Astrocyte (in vitro differentiated cells and primary cell): ENCODE measurements around the gene DPP4. TPM values are rescaled to one million over a fixed set of nuclear protein-coding genes. Genes with fewer than 3 reads are reported as not detected.

ENCODE experiments used
- DNase-seq: peaks from one replicate; pipeline ENCODE4 v3.0.0-alpha.2; 2010; ENCODE audit warnings: low read depth
- FAIRE-seq: peaks from 2 replicates; lab custom pipeline; 2011; peaks lifted over from hg19 to GRCh38; lab: Jason Lieb, UNC
- H2AFZ ChIP-seq: 2 replicates; pipeline ENCODE4 v1.6.0; 2012; ENCODE audit warnings: low read depth, low read length, inconsistent platforms
- H3K27ac ChIP-seq: 2 replicates; pipeline ENCODE4 v1.5.1; 2011; ENCODE audit warnings: low read depth, low read length, inconsistent platforms
- H3K27me3 ChIP-seq: 2 replicates; pipeline ENCODE4 v1.6.0; 2011; ENCODE audit warnings: low read length, inconsistent platforms; ENCODE audit not compliant: insufficient read depth
- H3K36me3 ChIP-seq: 2 replicates; pipeline ENCODE4 v1.5.1; 2011; ENCODE audit warnings: low read length, inconsistent platforms; ENCODE audit not compliant: insufficient read depth
- H3K4me1 ChIP-seq: 2 replicates; pipeline ENCODE4 v1.5.1; 2011; ENCODE audit warnings: low read length, inconsistent platforms; ENCODE audit not compliant: insufficient read depth
- H3K4me2 ChIP-seq: 2 replicates; pipeline ENCODE4 v1.6.0; 2012; ENCODE audit warnings: low read length, inconsistent platforms
- H3K4me3 ChIP-seq: 2 replicates; pipeline ENCODE4 v1.5.1; 2011; ENCODE audit warnings: low read depth, mild to moderate bottlenecking, low read length, inconsistent platforms; ENCODE audit not compliant: insufficient read depth
- H3K79me2 ChIP-seq: 2 replicates; pipeline ENCODE4 v1.6.0; 2012; ENCODE audit warnings: mild to moderate bottlenecking, low read length, inconsistent platforms; ENCODE audit not compliant: insufficient read depth
- H3K9ac ChIP-seq: 2 replicates; pipeline ENCODE4 v1.6.0; 2012; ENCODE audit warnings: mild to moderate bottlenecking, low read length, inconsistent platforms
- H3K9me3 ChIP-seq: 2 replicates; pipeline ENCODE4 v1.5.1; 2012; ENCODE audit warnings: low read depth, mild to moderate bottlenecking, low read length, inconsistent platforms; ENCODE audit not compliant: insufficient read depth
- H4K20me1 ChIP-seq: 2 replicates; pipeline ENCODE4 v1.6.0; 2012; ENCODE audit warnings: low read length, inconsistent platforms; ENCODE audit not compliant: insufficient read depth
- H3K27ac Mint-ChIP-seq: one replicate; pipeline ENCODE4 v1.8.0; 2021; ENCODE audit warnings: mild to moderate bottlenecking, mixed read lengths; ENCODE audit not compliant: unreplicated experiment
- H3K27me3 Mint-ChIP-seq: one replicate; pipeline ENCODE4 v1.8.0; 2021; ENCODE audit warnings: low read depth, mixed read lengths; ENCODE audit not compliant: unreplicated experiment
- H3K36me3 Mint-ChIP-seq: one replicate; pipeline ENCODE4 v1.8.0; 2021; ENCODE audit warnings: low read depth, mixed read lengths; ENCODE audit not compliant: unreplicated experiment
- H3K4me1 Mint-ChIP-seq: one replicate; pipeline ENCODE4 v1.8.0; 2021; ENCODE audit warnings: low read depth, mixed read lengths; ENCODE audit not compliant: unreplicated experiment
- H3K4me3 Mint-ChIP-seq: one replicate; pipeline ENCODE4 v1.8.0; 2021; ENCODE audit warnings: mild to moderate bottlenecking, moderate library complexity, mixed read lengths; ENCODE audit not compliant: unreplicated experiment
- H3K9me3 Mint-ChIP-seq: one replicate; pipeline ENCODE4 v1.8.0; 2021; ENCODE audit warnings: mild to moderate bottlenecking, mixed read lengths; ENCODE audit not compliant: unreplicated experiment
- EZH2 ChIP-seq: IDR thresholded peaks from 2 replicates; pipeline ENCODE4 v1.6.1; 2012; ENCODE audit warnings: mild to moderate bottlenecking, low read length, inconsistent platforms; ENCODE audit not compliant: insufficient read depth
- total RNA-seq: library from RNA; stranded (reverse); gene quantifications from 2 replicates; pipeline ENCODE4 v1.2.1, GENCODE V29; 2021
- TF ChIP-seq, protein P1 (sequence below): IDR thresholded peaks from 2 replicates; pipeline ENCODE4 v1.5.1; 2011; ENCODE audit warnings: low read depth, mild to moderate bottlenecking, inconsistent platforms, low read length, moderate library complexity; ENCODE audit not compliant: insufficient read depth

The DPP4 gene
- total RNA-seq, 1 donor from 2014 or later: 5.3 TPM

DNA sequence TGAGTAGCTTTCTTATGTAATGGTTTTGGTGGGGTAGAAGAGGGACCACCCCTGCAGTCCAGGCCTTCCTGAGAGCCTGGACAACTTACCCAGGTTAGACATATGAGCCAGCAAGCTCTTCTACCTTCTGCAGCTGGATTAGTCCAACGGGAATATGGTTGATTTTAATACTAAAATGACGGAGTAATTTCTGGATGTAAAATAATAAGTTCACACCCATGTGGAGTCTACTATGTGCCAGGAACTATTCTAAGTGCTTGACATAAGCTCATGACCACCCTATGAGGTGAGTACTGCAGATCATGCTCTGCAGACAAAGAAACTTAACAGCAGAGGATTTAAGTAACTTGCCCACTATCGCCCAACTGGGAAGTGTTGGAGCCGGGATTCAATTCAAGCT is 45.5 kb downstream of the DPP4 start:
- Histone ChIP-seq H3K4me1 (peaks cover 5% of the 10 kb centered on the region), H4K20me1 (no peaks in the 10 kb centered on the region), H3K27me3 (no peaks in the 10 kb centered on the region), H3K4me3 (no peak overlapping the region), H3K79me2 (no peaks in the 10 kb centered on the region), H3K9me3 (no peaks in the 10 kb centered on the region), H3K27ac (no peak overlapping the region), H3K9ac (no peak overlapping the region), H2AFZ (no peak overlapping the region), H3K36me3 (no peaks in the 10 kb centered on the region), H3K4me2 (no peak overlapping the region)
- peaks cover 3% of the 10 kb centered on the region for H3K27me3 Mint-ChIP-seq
- H3K4me1 Mint-ChIP-seq: peaks cover 15% of the 10 kb centered on the region
- H3K27ac Mint-ChIP-seq: no peak overlapping the region
- H3K9me3 Mint-ChIP-seq: peaks cover 2% of the 10 kb centered on the region
- no peak for TF ChIP-seq EZH2
- TF ChIP-seq, protein P1, sequence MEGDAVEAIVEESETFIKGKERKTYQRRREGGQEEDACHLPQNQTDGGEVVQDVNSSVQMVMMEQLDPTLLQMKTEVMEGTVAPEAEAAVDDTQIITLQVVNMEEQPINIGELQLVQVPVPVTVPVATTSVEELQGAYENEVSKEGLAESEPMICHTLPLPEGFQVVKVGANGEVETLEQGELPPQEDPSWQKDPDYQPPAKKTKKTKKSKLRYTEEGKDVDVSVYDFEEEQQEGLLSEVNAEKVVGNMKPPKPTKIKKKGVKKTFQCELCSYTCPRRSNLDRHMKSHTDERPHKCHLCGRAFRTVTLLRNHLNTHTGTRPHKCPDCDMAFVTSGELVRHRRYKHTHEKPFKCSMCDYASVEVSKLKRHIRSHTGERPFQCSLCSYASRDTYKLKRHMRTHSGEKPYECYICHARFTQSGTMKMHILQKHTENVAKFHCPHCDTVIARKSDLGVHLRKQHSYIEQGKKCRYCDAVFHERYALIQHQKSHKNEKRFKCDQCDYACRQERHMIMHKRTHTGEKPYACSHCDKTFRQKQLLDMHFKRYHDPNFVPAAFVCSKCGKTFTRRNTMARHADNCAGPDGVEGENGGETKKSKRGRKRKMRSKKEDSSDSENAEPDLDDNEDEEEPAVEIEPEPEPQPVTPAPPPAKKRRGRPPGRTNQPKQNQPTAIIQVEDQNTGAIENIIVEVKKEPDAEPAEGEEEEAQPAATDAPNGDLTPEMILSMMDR: no peak
- H3K4me3 Mint-ChIP-seq: no peak overlapping the region
- FAIRE-seq: no peak
- H3K36me3 Mint-ChIP-seq: no peaks in the 10 kb centered on the region
- DNase-seq: no peak

GRCh38 chr2:162025121-162025911 is 48.7 kb downstream of the DPP4 start:
- Histone ChIP-seq H3K4me2 (peak overlapping the region; percentile 1), H3K27me3 (no peaks in the 10 kb centered on the region), H3K4me1 (peaks cover 5% of the 10 kb centered on the region), H3K9ac (no peak overlapping the region), H3K27ac (no peak overlapping the region), H3K79me2 (no peaks in the 10 kb centered on the region), H4K20me1 (no peaks in the 10 kb centered on the region), H3K9me3 (no peaks in the 10 kb centered on the region), H2AFZ (no peak overlapping the region), H3K4me3 (no peak overlapping the region), H3K36me3 (no peaks in the 10 kb centered on the region)
- H3K27me3 Mint-ChIP-seq: no peaks in the 10 kb centered on the region
- TF ChIP-seq EZH2: no peak
- TF ChIP-seq, protein P1: no peak
- no peaks in the 10 kb centered on the region for H3K36me3 Mint-ChIP-seq
- FAIRE-seq: no peak
- no peak overlapping the region for H3K4me3 Mint-ChIP-seq
- peaks cover 17% of the 10 kb centered on the region for H3K4me1 Mint-ChIP-seq
- H3K27ac Mint-ChIP-seq: no peak overlapping the region
- DNase-seq: peak; percentile 66
- peaks cover 2% of the 10 kb centered on the region for H3K9me3 Mint-ChIP-seq

GRCh38 chr2:162022290-162022945 is 51.6 kb downstream of the DPP4 start:
- Histone ChIP-seq H3K27me3 (no peaks in the 10 kb centered on the region), H3K36me3 (no peaks in the 10 kb centered on the region), H2AFZ (no peak overlapping the region), H3K4me1 (peaks cover 3% of the 10 kb centered on the region), H3K9ac (no peak overlapping the region), H4K20me1 (no peaks in the 10 kb centered on the region), H3K4me3 (no peak overlapping the region), H3K27ac (no peak overlapping the region), H3K9me3 (no peaks in the 10 kb centered on the region), H3K4me2 (no peak overlapping the region), H3K79me2 (no peaks in the 10 kb centered on the region)
- TF ChIP-seq EZH2: no peak
- TF ChIP-seq, protein P1: no peak
- no peaks in the 10 kb centered on the region for H3K27me3 Mint-ChIP-seq
- peaks cover 17% of the 10 kb centered on the region for H3K4me1 Mint-ChIP-seq
- H3K27ac Mint-ChIP-seq: no peak overlapping the region
- no peaks in the 10 kb centered on the region for H3K36me3 Mint-ChIP-seq
- peak; percentile 65 for DNase-seq
- H3K9me3 Mint-ChIP-seq: peaks cover 2% of the 10 kb centered on the region
- no peak overlapping the region for H3K4me3 Mint-ChIP-seq
- no peak for FAIRE-seq
